Measurements from ENCODE around the gene NDUFC2. TPM values are rescaled to one million over a fixed set of nuclear protein-coding genes. Genes with fewer than 3 reads are reported as not detected.
A peak's percentile ranks its signal among the peaks of the same experiment; 100 is the strongest.
"Not testable (repeated sequence)": the region's sequence is repeated elsewhere in the genome, so short reads cannot be mapped to it uniquely, and the experiment has no call there.

The NDUFC2 gene
- polyA plus RNA-seq, 3 donors = 165 to 174 (median 168) TPM

DNA sequence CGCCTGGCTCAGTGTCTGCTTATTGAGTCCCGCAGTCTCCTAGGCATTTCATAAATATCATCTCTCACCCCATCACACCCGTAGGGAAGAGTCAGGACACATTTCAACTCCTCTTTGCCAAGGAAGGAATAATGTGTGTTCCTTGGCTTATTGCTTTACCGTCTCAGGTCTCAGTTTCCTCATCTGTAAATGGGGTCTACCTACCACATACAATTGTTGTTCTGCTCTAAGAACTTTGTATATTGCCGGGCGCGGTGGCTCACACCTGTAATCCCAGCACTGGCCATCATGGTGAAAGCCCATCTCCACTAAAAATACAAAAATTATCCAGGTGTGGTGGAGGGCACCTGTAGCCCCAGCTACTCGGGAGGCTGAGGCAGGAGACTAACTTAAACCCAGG, 19.1 kb downstream of the NDUFC2 start:
- no peak for DNase-seq

DNA sequence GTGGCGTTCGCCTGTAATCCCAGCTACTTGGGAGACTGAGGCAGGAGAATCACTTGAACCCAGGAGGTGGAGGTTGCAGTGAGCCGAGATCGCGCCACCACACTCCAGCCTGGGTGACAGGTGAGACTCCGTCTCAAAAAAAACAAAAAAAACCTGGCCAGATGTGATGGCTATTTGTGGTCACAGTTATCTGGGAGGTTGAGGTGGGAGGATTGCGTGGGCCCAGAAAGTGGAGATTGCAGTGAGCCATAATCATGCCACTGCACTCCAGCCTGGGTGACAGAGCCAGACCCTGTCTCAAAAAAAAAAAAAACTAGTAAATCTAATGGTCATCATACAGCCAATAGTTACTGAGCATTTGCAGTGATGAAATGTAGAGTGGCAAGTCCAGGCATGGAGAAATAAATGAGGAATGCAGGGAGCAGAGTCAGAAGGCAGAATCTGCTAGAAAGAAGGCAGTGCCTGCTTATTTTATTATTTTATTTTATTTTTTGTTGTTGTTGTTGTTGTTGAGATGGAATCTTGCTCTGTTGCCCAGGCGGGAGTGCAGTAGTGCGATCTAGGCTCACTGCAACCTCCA, 19.8 kb downstream of the NDUFC2 start:
- not testable (repeated sequence) for DNase-seq

DNA sequence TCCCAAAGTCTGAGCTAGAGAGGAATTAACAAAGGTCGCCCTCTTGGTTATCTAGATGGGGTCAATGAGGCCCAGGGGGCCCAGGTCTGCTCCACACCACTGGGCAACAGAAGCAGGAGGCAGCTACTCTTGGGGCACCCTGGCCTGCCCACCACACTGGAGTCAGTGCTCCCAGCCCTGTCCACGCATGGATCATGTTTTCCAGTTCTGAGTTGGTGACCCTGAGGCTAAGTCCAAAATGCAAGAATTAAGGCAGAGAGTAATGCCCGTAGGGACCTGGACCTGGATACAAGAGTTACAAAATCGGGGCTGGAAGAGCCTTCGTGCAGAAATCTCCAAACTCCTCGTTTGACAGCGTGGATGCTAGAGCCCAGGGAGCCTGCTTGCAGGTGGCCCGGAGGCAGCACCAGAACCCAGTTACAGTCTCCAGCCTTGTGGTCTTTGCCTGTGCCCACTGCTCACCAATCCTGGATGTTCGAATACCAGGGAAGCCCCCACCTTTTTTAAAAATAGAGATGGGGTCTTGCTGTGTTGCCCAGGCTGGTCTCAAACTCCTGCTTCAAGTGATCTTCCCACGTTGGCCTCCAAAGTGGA, 22.1 kb downstream of the NDUFC2 start:
- no peak for DNase-seq

DNA sequence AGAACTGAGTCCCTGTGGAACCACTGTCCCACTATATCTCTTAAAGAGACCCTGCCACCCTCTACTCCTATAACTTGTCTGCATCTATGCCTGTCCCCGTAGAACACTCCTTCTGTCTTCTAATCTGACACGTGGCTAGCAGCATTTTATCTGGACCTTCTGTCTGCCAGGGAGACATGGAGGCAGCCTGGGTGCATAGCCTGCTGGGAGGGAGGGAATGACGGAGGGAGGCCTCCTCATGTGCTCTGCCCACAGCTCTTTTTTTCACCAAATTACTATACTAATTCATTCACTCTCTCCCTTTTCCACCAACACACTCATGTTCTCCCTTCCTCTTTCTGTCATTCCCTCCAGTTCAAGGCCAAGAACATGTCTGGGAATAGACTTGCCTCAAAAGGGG, 23.6 kb downstream of the NDUFC2 start:
- no peak for DNase-seq

DNA sequence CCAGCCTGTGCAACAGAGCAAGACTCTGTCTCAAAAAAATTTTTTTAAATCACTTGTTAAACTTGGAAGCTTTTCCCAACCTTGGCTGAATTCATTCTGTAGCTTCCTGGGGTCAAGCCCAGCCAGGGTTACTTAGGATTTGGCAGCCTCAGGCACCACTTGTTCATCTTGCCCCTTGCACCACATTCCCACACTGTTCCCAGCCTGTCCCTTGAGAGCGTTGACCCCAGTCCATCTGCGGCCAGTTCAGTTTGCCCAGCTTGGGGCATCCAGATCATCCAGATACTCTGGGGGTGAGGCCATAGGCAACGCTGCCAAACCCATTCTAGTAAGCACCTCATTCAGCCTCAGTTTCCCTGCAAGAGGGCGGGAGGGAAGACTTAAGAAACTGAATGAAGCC, 24.7 kb downstream of the NDUFC2 start:
- no peak for DNase-seq

DNA sequence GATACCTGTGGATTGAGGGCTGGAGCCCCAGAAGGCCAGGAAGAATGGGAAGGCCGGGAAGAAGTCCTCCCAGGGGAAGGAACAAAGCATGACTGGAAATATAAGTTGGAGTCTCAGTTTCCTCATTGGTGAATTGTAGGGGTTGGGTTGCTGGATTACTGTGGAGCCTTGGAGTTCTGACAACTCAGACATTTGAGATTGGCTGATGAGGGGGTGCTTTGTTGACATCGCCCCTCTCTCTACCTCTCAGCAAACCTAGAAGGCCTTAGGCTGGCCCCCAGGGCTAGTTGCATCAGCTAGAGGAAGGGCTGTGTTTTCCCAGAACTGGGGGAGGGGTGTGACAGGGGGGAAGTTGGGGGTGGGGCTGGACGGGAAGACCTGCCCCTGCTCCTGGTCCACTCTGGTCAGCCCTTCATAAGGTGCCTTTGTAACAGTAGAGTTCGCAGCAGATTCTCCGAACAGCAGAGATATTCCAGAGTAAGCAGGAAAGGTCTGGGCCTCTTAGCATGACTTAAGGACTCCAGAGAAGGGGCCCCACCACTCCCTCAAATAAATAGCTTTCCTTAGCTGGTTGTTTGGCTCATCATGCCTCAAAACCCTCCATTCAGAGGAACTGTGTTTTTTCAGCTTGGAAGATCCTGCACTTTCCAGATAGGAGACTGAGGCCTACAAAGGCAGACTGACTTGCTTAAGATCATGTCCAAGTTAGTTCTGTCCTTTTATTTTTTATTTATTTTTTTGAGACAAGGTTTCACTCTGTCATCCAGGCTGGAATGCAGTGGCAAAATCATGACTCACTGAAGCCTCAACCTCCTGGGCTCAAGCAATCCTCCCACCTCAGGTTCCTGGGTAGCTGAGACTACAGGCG, 28.5 kb downstream of the NDUFC2 start:
- DNase-seq = no peak

DNA sequence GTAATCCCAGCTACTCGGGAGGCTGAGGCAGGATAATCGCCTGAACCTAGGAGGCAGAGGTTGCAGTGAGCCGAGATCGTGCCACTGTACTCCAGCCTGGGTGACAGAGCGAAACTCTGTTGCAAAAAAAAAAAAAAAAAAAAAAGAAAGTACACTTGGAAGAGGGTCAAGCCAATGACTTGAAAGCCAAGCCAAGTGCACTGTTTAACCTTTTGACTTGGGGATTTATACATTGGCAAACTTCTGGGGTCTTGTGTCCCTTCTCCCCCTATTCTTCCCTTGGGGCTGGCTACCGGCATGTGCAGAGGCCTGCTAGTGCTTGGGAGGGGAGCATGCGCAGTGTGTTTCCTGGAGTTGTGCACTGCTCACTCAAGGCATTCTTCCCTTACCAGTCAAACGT, 30.3 kb downstream of the NDUFC2 start:
- no peak for DNase-seq

DNA sequence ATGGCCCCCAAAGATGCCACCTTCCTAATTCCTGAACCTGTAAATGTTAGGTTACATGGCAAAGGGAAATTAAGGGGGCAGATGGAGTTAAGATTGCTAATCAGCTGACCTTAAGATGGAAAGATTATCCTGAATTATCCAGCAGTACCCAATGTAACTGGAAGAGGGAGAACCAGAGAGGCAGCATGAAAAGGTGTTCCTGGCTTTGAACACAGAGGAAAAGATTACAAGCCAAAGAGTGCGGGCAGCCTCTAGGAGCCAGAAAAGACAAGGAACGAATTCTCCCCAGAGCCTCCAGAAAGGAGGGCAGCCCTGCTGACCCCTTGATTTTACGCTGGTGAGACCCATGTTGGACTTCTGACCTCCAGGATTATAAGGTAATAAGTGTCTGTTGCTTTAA, 31.1 kb downstream of the NDUFC2 start:
- no peak for DNase-seq

DNA sequence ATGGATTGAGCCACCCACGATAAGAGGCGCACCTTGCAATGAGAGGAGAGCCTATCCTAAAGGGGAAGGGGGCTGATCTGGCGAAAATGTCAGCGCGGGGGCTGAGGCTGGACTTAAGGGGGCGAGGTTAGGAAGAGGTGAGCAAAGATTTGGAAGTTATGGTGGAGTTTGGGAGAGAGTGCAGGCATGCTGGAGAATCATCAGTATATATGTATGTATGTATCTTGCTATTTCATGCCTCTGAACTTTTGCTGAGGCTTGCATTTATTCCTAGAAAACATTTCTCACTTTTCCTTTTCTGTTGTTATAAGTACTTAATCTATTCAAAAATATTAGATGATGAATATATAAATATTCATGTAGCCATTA, 33.2 kb downstream of the NDUFC2 start:
- no peak for DNase-seq

DNA sequence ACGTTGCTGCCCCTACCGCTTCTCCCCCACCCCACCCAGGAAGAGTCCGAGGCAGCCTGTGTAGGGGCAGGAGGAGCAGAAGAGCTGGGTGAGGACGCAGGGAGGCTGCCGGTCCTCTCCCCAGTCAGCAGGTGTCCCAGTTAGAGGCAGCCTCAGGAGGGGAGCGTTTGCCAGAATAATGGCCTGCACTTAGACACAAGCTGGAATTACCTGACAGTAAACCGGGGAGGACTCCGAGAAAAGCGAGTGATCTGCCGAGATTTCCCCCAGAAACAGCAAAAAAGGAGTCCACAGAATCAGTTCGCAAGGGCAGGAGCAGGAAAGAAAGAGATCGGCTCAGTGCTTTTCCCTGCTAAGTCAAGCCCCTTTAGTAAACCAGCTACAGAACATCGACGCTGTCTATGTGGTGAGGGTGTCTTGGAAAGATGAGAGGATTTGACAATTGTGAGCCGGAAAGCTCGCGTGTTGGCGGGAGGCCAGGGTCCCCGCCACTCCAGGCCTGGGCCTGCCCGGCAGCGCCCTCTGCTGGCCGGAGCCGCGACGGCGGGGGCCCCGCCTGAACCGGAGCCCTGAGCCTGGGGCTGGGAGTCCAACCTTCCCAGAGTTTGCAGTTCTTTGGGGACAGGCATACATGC, 33.7 kb downstream of the NDUFC2 start:
- DNase-seq = peak; percentile 77

DNA sequence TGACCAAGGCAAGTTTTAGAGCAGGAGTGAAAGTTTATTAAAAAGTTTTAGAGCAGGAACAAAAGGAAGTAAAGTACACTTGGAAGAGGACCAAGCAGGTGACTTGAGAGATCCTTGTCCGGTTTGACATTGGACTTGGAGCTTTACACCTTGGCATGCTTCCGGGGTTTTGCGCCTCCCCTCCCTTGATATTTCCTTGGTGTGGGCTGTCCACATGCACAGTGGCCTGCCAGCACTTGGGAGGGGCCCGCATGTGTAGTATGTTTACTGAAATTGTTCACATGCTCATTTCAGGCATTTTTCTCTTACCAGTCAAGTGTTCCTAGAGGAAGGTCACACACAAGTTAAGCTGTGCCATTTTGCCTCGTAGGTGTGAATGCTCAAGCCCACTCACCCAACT, 35.0 kb downstream of the NDUFC2 start:
- no peak for DNase-seq

DNA sequence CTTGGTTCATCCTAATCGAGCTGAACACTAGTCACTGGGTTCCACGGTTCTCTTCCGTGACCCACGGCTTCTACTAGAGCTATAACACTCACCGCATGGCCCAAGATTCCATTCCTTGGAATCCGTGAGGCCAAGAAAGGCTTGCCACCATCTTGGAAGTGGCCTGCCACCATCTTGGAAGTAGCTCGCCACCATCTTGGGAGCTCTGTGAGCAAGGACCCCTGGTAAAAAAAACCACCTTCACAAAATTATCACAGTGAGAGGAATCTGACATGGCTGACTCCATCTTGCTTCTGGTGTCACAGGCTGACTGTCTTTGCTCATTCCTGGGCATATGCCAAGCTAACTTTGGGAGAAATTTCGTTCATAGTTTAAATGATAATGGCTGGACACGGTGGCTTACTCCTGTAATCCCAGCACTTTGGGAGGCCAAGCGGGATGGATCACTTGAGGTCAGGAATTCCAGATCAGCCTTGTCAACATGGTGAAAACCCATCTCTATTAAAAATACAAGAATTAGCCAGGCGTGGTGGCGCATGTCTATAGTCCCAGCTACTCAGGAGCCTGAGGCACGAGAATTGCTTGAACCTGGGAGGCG, 37.7 kb downstream of the NDUFC2 start:
- no peak for DNase-seq

DNA sequence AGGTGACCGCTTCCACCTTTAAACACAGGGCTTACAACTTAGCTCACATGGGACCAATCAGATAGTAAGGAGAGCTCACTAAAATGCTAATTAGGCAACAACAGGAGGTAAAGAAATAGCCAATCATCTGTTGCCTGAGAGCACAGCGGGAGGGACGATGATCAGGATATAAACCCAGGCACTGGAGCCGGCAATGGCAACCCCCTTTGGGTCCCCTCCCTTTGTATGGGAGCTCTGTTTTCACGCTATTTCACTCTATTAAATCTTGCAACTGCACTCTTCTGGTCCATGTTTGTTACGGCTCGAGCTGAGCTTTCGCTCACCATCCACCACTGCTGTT, 38.3 kb downstream of the NDUFC2 start:
- DNase-seq = not testable (repeated sequence)

DNA sequence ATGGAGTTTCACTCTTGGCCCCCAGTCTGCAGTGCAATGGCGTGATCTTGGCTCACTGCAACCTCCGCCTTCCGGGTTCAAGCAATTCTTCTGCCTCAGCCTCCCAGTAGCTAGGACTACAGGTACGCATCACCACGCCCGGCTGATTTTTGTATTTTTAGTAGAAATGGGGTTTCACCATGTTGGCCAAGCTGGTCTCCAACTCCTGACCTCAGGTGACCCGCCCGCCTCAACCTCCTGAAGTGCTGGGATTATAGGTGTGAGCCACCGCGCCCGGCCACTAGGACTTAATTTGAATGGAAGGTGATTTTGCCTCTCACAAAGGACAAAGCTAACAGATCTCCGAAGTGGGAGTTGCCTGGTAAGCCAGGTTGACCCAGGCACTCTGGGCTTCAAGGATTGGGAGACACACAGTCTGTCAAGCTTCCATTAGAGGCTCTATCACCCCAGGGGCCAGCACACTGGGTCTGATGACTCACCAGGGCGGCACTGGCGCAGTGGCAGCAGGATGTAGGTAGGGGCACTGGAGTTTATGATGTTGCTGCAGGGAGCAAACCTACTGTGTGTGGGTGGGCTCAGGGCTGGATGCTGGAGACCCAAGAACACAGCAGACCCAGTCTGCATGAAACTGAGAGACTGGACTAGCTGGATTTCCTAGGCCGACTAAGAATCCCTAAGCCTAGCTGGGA, 38.8 kb downstream of the NDUFC2 start:
- DNase-seq = no peak

DNA sequence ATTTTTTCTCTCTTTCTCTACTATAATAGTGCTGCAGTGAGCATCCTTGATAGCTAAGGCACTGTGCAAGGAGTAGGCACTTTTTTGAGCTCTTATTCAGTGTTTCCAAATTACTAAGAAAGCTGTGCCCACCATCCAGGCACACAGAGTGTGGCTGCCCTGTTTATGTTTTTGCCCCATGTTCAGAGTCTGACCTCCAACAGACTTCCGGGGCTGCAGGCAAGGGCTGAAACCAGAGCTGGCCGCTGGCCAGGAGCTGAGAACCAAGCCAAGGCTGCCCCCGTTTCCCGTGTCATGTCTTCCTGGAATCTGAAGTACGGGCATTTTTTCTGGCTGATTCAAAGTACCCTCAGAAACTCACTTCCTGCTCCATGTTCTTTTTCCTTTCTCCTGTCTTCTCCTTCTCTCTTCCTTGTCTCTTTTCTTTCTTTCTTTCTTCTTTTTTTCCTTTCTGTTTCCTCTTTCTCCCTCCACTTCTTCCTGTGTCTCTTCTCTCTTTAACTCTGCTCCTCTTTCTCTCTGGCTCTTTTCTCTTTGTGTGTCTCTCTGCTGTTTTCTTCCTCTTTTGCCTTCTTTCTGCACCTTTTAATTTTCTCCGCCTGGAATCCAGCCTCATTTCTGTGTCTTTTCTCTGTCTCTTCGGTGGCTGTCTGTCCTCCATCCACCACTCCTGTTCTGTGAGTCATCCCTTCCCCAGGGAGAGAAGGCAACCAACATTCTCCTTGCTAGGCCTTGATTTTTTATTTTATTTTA, 39.6 kb downstream of the NDUFC2 start:
- peak; percentile 57 for DNase-seq

DNA sequence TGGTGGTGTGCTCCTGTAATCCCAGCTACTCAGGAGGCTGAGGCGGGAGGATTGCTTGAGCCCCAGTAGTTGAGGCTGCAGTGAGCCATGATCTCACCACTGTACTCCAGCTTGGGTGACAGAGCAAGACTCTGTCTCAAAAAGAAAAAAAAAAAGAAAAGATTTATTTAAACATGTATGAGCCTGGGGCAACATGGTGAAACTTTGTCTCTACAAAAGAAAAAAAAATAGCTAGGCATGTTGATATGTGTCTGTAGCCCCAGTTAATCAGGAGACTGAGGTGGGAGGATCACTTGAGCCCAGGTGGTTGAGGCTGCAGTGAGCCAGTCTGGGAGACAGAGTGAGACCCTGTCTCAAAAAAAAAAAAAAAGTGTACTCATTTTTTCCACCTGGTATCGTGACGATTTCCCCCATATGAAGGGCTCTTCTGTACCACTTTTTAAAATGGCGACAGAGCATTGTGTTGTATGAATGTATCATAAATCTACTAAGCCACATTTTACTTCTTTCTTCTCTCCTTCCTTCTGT, 40.2 kb downstream of the NDUFC2 start:
- DNase-seq = no peak

DNA sequence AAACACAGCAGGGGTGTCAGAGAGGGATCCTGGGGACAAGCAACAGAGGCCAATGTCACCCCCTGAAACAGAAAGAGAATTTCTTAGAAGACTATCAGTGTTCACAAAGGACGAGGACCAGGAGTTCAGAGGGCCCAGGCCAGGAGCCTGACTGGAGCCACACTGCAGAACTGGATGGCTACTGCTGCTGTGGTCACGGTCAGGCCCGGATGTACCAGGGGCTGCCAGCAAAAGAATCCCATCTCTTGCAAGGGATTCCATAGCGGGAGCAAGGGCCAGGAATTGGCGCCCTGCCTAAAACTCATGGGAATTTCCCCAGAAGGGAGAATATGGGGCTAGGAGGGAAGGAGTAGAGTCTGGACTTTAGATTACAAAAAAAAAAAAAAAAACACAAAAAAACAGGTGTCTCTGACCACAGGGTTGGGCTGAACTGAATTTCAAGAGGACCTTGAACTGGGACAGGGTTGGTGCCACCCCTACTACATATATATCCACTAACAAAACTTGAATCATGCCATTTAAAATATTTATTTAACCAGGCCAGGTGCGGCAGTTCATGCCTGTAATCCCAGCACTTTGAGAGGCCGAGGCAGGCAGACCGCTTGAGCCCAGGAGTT, 40.9 kb downstream of the NDUFC2 start:
- DNase-seq = no peak

DNA sequence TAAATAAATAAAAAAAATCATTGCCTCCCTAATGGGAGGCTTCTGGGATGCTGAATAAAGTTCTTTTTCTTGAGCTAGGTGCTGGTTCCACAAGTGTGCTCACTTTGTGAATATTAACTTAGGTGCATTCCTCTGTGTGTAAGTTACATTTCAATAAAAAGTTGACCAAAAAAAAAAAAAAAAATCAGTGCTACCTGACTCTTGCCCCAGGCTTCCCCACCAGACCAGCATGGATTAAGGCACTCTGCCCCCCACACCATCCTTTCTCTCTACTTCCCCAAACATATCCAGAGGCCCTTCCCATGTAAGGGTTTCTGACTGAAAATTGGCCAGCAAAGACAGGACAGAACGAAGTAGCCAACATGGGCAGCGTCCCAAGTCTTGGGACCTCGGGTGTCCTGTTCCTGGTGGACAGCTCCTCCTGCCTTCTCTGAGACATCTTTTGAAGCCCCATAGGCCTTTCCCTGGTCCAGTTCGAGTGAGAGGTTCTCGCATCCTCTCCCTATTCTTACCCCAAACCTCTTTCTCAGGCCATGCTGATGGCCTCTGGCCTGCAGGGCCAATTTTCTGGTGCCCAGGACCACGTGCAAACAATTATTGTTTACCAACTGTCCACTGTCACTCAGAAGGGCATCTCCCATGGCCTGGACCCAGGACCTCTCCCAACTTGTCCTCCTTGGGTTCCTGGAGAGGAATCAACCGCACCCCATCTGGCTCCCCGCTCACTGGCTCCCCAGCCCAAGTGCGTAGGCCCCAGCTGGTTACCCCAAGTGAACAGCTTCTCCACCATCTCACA, 41.6 kb downstream of the NDUFC2 start:
- DNase-seq = no peak

DNA sequence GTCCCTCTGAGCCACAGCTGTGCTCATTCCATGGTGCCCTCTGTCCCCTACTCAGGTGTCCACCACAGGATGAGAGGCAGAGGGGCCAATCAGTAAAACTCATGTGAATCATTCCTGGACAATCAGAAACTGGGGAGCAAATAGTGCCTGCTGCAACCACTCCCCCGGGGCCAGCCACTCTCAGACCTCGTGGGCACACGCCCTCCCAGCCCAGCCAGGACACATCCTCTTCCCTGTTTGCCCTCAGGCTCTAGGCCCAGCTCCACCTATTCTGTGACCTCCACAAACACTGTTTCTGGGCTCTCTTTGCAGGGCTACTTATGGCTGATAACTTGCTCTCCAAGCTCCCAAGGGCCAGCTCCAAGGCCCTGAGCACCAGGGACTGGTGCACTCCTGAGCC, 42.6 kb downstream of the NDUFC2 start:
- DNase-seq = no peak

DNA sequence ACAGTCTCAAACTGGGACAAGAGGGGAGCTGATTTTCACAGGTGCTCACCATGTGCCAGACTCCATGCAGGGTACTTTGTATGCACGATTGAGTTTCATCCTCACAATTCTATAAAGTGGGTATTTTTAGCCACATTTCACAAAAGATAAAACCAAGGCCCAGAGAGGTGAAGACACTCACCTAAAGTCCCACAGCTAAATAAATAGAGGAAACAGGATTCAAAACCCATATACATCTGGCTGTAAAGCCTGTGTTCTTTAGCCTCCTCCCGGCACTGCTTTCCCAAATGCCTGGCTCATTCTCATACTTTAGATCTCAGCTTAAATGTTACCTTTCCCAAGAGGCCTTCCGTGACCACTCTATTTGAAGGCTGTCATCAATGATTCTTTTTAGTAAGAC, 43.3 kb downstream of the NDUFC2 start:
- DNase-seq = no peak

Measured in renal pelvis (tissue), 4 donors.